Measurements from ENCODE around the gene E2F8.

- TF ChIP-seq EZH2 (IDR thresholded peaks at IDR 0.05; ENCODE audit: low read length, missing control alignments): no peak
- no peak for TF ChIP-seq CTCF (conservative IDR thresholded peaks at IDR 0.05 in 1 of 2, IDR thresholded peaks at IDR 0.05 in 1 of 2; ENCODE audit: low read depth in 1 of 2, low read length in 2 of 2)
These were observed 40.3 kb upstream of the E2F8 start for GRCh38 chr11:19281041-19281440.

Data from fibroblast of lung (primary cell).